HEK293T (cell line): ENCODE data around the gene PRSS57.

Experiments
- BHLHE40 ChIP-seq: fragments of 450-650 bp; IDR thresholded peaks from 2 replicates; pipeline ENCODE4 v1.6.1; 2016; ENCODE audit warnings: mild to moderate bottlenecking, moderate library complexity, borderline replicate concordance
- CTBP1 ChIP-seq: fragments of 450-650 bp; IDR thresholded peaks from 2 replicates; pipeline ENCODE4 v1.6.1; 2016; ENCODE audit warnings: borderline replicate concordance
- ELF4 ChIP-seq: fragments of 450-650 bp; IDR thresholded peaks from 2 replicates; pipeline ENCODE4 v1.6.1; 2017; ENCODE audit warnings: antibody characterized with exemption
- FOXA1 ChIP-seq: fragments of 450-650 bp; IDR thresholded peaks from 2 replicates; pipeline ENCODE4 v1.6.1; 2016; ENCODE audit warnings: mild to moderate bottlenecking
- FOXM1 ChIP-seq: fragments of 450-650 bp; IDR thresholded peaks from 2 replicates; pipeline ENCODE4 v1.6.1; 2017; ENCODE audit warnings: mild to moderate bottlenecking, borderline replicate concordance
- HDGF ChIP-seq: fragments of 450-650 bp; IDR thresholded peaks from 2 replicates; pipeline ENCODE4 v1.6.1; 2017; ENCODE audit warnings: antibody characterized with exemption, borderline replicate concordance
- L3MBTL2 ChIP-seq: fragments of 450-650 bp; conservative IDR thresholded peaks from 2 replicates; pipeline ENCODE4 v1.6.1; 2016; ENCODE audit warnings: mild to moderate bottlenecking
- NFRKB ChIP-seq: fragments of 450-650 bp; IDR thresholded peaks from 2 replicates; pipeline ENCODE4 v1.6.1; 2016; ENCODE audit warnings: mild to moderate bottlenecking, moderate library complexity
- SP1 ChIP-seq: fragments of 450-650 bp; IDR thresholded peaks from 2 replicates; pipeline ENCODE4 v1.6.1; 2017
- SUZ12 ChIP-seq: fragments of 450-650 bp; IDR thresholded peaks from 2 replicates; pipeline ENCODE4 v1.6.1; 2016; ENCODE audit warnings: mild to moderate bottlenecking
- TARDBP ChIP-seq: fragments of 450-650 bp; IDR thresholded peaks from 2 replicates; pipeline ENCODE4 v1.6.1; 2016
- TF ChIP-seq, protein P1 (sequence below): fragments of 450-650 bp; IDR thresholded peaks from 2 replicates; pipeline ENCODE4 v1.6.1; 2016

GRCh38 chr19:686589-687297 lies 8.5 kb downstream of the PRSS57 start:
- TF ChIP-seq SUZ12 (no peak), TARDBP (no peak), SP1 (no peak), FOXM1 (no peak), HDGF (no peak), BHLHE40 (no peak), FOXA1 (no peak), CTBP1 (no peak), NFRKB (no peak), ELF4 (no peak), L3MBTL2 (no peak)
- TF ChIP-seq, protein P1, sequence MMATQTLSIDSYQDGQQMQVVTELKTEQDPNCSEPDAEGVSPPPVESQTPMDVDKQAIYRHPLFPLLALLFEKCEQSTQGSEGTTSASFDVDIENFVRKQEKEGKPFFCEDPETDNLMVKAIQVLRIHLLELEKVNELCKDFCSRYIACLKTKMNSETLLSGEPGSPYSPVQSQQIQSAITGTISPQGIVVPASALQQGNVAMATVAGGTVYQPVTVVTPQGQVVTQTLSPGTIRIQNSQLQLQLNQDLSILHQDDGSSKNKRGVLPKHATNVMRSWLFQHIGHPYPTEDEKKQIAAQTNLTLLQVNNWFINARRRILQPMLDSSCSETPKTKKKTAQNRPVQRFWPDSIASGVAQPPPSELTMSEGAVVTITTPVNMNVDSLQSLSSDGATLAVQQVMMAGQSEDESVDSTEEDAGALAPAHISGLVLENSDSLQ: no peak
